ENCODE results near the gene TSBP1.

The TSBP1 gene

DNA sequence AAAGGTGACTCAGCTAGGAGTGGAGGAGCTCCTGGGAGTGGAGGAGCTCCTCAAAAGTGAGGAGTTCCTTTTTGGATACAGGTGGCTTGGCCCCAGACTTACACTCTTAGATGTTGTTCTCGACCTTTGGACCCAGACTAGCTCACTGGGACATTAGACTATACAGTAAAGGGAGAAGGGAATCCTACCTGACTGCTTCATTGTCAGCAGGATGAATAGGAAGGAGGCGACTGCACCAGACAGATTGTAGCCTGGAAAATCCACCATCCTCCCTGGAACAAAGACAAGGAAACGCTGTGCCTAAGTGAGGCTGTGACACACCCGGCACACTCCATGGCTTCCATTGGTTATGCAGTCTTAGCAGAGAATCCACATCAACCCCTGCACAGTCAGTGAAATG lies 35.2 kb upstream of the TSBP1 start, which contains the start of gene BTNL2:
Gene BTNL2 (minus strand): TSS at position 325 of the 400 bp plus-strand sequence. CDS start 58 bp downstream, at position 267.
- DNase-seq (ENCODE audit: low read depth): no peak
- TF ChIP-seq, protein P1, sequence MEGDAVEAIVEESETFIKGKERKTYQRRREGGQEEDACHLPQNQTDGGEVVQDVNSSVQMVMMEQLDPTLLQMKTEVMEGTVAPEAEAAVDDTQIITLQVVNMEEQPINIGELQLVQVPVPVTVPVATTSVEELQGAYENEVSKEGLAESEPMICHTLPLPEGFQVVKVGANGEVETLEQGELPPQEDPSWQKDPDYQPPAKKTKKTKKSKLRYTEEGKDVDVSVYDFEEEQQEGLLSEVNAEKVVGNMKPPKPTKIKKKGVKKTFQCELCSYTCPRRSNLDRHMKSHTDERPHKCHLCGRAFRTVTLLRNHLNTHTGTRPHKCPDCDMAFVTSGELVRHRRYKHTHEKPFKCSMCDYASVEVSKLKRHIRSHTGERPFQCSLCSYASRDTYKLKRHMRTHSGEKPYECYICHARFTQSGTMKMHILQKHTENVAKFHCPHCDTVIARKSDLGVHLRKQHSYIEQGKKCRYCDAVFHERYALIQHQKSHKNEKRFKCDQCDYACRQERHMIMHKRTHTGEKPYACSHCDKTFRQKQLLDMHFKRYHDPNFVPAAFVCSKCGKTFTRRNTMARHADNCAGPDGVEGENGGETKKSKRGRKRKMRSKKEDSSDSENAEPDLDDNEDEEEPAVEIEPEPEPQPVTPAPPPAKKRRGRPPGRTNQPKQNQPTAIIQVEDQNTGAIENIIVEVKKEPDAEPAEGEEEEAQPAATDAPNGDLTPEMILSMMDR (IDR thresholded peaks at IDR 0.05; ENCODE audit: low read depth, low read length, missing control alignments): no peak
- in situ Hi-C loops (cut with HindIII; ENCODE audit: low sequenced_read_pairs): no loop called here
- no peak within 1 kb of the TSS for H3K4me3 ChIP-seq (ENCODE audit: low read depth, low read length)

DNA sequence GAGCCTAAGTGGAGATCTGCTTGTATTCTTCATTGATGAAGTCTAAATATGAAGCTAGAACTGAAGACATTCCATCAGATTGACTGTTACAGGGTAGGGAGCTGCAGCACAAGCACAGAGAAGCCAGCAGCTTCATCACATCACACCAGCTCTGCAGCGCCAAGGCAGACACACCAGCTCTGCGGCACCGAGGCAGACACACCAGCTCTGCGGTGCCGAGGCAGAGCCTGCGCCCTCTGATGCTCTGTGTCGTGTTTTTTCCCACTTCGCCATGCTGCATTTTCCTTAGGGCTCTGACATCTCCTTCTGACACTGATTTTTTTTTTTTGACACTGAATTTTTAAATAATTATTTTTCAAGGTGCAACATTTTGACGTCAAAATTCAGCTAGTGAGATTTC lies 34.5 kb upstream of the TSBP1 start:
- DNase-seq (ENCODE audit: low read depth): no peak
- no peak overlapping the region for H3K4me3 ChIP-seq (ENCODE audit: low read depth, low read length)
- in situ Hi-C loops (cut with HindIII; ENCODE audit: low sequenced_read_pairs): no loop called here
- TF ChIP-seq, protein P1 (IDR thresholded peaks at IDR 0.05; ENCODE audit: low read depth, low read length, missing control alignments): no peak

DNA sequence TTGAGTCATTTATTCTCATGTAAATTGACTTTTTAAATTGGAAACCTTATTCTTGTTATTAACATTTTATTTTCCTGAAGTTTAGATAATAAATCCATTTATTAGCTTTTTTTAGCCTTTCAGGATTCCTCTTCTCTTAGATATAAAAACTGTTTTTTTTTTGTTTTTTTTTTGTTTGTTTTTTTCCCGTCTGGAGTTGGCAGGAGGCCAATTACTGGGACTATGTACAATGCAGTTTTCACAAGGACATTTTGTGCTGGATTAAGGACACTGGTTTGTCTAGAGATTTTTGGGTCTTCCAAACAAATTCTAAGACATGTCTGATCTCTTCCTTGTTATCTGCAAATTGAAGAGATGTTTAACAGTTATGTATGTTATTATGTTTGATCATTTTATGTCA lies 34.0 kb upstream of the TSBP1 start:
- no peak for DNase-seq (ENCODE audit: low read depth)
- no peak overlapping the region for H3K4me3 ChIP-seq (ENCODE audit: low read depth, low read length)
- in situ Hi-C loops (cut with HindIII; ENCODE audit: low sequenced_read_pairs): no loop called here
- TF ChIP-seq, protein P1 (IDR thresholded peaks at IDR 0.05; ENCODE audit: low read depth, low read length, missing control alignments): no peak

DNA sequence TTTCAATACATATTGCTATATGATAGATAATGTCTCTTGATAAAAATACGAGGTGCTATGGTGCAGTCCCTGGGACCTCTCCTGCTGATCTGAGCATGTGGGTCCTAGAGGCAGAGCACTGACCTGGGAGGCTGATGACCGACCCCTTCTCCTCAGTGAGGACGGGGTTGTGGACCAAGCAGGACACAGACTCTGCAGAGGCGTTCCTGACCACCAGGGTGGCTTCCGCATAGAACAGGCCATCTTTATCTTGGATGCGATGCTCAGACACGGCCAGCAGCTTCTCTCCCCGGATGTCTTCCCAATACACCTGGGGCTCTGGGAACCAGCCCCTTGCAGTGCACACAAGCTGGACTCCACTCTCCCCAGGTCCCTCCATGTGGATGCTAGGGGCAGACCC lies 31.1 kb upstream of the TSBP1 start:
- in situ Hi-C loops (cut with HindIII; ENCODE audit: low sequenced_read_pairs): no loop called here
- no peak for DNase-seq (ENCODE audit: low read depth)
- no peak overlapping the region for H3K4me3 ChIP-seq (ENCODE audit: low read depth, low read length)
- TF ChIP-seq, protein P1 (IDR thresholded peaks at IDR 0.05; ENCODE audit: low read depth, low read length, missing control alignments): no peak

DNA sequence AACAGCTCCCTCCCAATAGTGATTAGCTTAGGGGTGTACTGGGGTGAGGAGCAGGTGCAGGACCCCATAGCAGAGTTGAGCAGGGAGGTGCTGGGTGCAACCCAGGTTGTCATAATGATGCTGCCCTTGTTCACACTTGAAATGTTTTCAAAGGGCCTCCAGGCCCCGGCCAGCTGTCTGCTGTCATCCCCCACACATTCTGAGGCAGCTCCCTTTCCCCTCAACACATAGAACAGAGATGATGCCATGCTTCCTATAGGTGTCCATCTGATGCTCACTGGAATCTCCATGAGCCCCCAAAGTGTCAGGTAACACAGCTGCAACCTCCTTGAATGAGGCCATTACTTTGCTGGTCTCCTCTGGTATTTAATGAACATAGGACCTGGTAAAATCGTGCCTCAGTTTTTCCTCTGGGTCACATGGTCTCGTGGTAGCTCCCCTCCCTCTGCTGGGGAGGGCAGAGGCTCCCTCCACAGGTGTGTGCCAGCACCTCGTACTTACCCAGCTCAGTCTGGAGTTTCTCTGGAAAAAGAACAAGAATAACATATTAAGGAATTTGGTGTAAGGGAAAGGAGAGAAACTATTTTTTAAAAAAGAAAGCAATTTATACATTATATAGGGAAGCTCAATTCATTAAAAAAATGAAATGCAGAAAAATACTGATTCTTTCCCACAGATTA lies 29.7 kb upstream of the TSBP1 start:
- H3K4me3 ChIP-seq (ENCODE audit: low read depth, low read length): no peak overlapping the region
- no peak for DNase-seq (ENCODE audit: low read depth)
- TF ChIP-seq, protein P1 (IDR thresholded peaks at IDR 0.05; ENCODE audit: low read depth, low read length, missing control alignments): no peak
- in situ Hi-C loops (cut with HindIII; ENCODE audit: low sequenced_read_pairs): no loop called here

DNA sequence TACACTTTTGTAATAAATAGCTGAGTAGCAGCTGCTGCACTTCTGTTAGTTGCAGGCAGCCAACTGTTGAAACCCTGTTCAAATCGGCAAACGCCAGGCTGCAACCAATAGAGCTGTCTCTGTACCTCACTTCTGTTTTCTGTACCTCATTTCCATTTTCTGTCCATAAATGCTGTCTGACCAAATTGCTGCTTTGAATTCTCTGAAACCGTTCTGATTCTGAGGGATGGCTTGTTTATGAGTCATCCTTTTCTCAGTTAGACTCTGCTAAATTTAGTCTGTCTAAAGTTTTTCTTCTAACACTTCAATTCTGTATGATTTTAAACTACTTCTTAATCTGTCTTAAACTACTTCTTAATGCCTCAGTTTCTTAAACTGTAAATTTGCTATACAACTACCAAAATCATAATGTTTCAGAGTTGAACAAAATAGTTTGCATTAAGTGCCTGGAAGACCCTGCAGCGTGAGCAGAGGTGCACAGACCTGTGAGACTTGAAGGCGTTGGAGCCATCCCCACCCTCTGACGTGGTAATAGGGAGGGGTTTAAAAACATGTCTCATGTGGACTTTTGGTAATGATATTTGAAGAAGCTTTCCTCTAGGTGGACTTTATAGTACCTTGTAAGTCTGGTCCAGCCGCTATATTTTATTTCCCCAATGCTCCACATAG lies 25.7 kb upstream of the TSBP1 start:
- in situ Hi-C loops (cut with HindIII; ENCODE audit: low sequenced_read_pairs): no loop called here
- TF ChIP-seq, protein P1 (IDR thresholded peaks at IDR 0.05; ENCODE audit: low read depth, low read length, missing control alignments): no peak
- no peak for DNase-seq (ENCODE audit: low read depth)
- no peak overlapping the region for H3K4me3 ChIP-seq (ENCODE audit: low read depth, low read length)

Data from astrocyte of the cerebellum (primary cell).